Stimulated activated CD8-positive, alpha-beta memory T cell treated with anti-CD3 and anti-CD28 coated beads, Interleukin-4, amount 100 ng/mL, for 4 hours (primary cell): ENCODE measurements around the gene IRF2.

Experiments
- DNase-seq, 2 donors: peaks; one replicate each; pipeline ENCODE4 v3.0.0-alpha.2; 2020; ENCODE audit warnings: low read depth in 2 of 2, low spot score in 1 of 2

IRF2 gene

GRCh38 chr4:184474263-184475095 is at the start of gene IRF2:
IRF2 (minus strand) TSS chr4:184474550; CDS start chr4:184429064, 45,486 bp downstream.
- peak; percentile 88 to 93 for DNase-seq

GRCh38 chr4:184515606-184516005 is 41.3 kb upstream of the IRF2 start:
- no peak for DNase-seq

DNA sequence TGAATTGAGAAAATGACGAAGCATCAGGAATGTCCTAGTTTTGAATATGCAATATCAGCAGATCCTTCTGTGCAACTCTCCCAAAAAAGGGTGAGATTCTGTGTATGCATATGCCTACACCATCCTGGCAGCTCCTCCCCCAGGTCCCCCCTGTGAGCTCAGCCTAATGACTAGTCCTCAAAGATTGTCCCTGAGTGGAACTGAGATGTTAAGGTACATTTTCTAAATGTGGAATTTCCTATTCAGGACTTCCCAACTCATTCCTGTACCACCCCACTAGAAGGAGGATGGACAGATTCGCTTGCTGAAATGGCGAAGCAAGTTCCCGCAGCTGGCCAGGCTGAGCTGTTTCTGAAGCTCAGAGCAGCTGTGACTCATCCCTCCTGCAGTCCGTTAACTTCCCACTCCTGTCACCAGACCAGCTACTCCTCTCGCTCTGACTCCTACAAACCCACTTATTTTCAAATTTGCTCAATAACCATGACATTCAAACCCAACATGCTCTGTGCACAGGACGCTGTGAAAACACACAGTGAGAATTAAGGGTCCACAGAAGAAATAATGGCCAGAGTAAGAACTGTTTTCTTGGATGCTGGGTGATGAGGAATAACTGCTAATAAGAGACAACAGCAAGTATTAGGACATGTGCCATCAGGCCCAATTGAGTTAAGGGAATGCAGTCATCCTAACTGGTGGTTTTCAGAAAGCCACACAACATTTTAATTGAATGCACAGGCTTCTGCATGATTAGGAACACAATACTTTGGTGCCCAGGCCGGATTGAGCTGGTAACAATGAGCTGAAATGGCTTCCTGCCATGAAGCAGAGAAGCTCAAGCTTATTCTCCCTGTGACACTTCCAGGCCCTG is 40.0 kb upstream of the IRF2 start:
- DNase-seq, result no peak

GRCh38 chr4:184513802-184514120 is 39.4 kb upstream of the IRF2 start:
- no peak for DNase-seq

DNA sequence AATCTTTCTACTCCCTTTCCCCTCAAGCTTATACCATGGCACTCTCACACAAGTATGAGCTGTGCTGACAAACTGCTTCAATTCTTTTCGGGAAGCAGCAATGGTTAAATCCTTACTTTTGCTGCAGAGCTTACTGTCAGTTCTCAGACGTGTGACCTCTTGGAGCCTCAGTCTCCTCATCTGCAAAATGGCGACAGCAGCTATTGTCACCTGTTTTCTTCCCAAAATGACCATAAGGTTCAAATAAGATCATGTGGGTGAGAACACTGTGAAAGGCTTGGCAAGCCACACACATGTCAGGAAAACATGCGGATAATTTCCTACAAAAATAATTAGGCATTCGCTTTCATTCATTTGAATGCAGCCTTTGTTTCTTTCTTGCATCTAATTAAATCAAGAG is 36.8 kb upstream of the IRF2 start:
- DNase-seq, result no peak

DNA sequence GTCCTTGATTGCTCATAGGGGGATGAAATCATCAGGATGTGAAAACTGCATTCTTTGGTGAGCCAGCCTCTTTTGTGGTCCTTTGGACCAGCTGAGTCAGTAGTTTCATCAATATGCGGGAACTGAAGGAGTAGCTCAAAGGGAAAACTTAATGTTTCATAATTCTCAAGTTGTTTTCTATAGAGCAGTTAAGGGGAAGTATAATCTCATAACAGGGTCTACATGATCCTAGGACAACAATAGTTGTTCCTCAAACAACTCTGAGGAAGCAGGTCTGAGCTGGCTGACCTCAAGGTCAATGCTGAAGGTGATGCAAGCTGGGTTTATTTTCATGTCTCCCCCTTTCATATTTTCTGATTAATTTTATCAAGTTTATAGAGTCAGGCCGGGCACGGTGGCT is 36.1 kb upstream of the IRF2 start:
- no peak for DNase-seq

DNA sequence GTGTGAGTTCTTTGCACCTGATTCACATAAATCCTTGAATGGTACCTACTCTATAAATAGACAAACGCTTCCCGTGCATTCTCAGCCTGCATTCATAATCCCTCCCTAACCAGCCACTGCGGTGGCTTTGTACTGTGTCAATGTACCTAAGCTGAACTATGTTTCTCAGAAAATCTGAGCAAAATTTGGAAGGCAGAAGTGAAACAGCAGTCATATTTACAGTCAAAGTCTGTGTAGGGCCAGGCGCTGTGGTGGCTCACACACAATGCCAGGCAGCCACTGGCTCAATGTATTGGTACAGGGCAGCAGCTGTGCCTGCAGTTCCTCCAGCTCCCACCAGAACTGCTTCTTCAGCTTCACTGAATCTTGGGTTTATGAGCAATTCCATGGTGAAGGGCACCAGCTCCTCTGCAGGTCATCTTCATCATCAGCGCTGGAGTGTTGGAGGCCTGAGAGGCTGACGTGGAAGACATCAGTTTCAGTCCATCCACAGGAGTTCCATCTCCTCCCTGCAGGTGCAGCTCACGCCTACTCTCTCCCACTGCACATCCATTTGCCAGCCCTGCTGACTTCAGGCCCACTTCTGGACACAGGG is 32.3 kb upstream of the IRF2 start:
- no peak for DNase-seq

GRCh38 chr4:184504385-184504784 is 30.0 kb upstream of the IRF2 start:
- DNase-seq, result no peak

- DNase-seq, result no peak
Measured at GRCh38 chr4:184503869-184504300, 29.5 kb upstream of the IRF2 start.

GRCh38 chr4:184500748-184501589 is 26.6 kb upstream of the IRF2 start:
- DNase-seq, result no peak

- DNase-seq, result no peak
Measured at GRCh38 chr4:184499996-184500395, 25.6 kb upstream of the IRF2 start.

DNA sequence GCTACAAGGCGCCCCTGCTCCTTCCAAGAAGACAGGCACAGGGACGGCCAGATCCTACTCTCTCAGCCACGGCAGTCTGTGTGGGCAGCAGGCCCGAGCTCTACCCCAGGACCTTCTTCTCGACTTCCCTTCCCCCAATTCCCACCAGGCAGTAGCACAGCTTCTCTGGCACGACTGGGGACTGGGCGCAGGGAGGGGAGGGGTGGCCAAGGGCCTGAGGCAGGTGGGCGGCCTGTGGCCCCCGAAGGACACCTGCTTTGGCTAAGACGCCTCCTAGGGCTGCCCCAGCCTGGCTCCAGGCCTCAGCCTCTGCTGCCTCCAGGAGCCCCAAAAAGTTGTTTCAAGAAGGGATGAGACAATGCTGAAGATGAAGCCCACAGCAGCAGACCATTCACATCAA is 24.2 kb upstream of the IRF2 start:
- no peak for DNase-seq

DNA sequence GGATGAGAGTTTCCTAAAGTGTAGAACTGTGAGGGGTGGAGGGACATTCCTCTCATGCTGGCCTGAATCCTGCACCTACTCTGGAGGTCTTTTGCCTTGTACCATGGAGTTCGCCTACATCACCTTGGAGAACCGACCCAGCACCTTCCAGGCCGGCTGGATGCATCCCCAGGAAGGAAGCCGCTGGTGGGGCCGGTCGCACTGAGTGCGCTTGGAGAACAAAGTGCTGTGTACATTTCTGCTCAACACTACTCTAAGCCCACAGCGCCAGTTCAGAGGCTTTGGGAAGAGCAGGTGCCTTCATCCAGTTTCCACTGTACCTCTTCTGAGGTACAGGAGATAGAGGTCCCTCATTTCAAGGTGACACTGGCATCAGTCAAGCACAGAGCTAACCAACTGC is 15.4 kb upstream of the IRF2 start:
- no peak for DNase-seq

- DNase-seq, result no peak
Measured at GRCh38 chr4:184487503-184487902, 13.2 kb upstream of the IRF2 start.

DNA sequence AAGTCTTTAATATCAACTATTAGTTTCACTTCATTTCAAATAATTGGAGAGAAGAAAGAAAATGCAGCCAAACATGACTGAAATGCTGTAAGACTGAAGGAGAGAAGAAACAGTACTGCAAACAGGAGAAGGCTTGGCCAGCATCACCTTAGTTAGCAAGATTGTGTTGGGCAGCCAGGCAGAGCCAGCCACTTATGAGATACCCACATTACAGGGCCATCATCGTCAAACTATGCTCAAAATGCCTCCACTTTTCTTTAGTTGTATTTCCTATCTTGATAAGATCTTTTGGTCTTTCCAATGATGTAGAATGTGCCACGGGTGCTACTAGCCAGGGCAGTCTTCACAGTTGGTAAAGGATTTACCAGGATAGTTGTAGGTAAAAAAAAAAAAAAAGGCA is 10.9 kb upstream of the IRF2 start:
- no peak for DNase-seq

DNA sequence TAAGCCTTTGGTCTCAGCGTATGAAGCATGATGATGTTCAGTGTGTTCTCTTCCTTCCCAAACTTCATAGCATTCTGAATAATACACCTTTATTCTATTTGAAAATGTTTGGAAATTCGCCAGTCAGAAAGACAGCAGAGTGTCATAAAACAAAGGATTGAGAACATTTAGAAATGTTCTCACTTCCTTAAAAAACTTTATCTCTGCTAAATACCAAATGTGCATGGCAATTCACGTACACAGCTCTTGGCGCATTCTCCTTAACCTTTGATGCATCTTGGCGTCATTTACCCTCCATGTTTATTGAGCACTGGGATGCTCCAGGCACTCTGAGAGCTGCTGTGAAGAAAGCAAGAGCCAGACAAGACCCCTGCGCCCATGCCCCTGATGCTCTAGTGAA is 7.2 kb upstream of the IRF2 start:
- no peak for DNase-seq

GRCh38 chr4:184479516-184479950 is 5.2 kb upstream of the IRF2 start:
- no peak for DNase-seq

GRCh38 chr4:184477201-184477999 is 3.0 kb upstream of the IRF2 start:
- DNase-seq, result no peak

- DNase-seq, result no peak
Measured at GRCh38 chr4:184476695-184477094, 2.3 kb upstream of the IRF2 start.

DNA sequence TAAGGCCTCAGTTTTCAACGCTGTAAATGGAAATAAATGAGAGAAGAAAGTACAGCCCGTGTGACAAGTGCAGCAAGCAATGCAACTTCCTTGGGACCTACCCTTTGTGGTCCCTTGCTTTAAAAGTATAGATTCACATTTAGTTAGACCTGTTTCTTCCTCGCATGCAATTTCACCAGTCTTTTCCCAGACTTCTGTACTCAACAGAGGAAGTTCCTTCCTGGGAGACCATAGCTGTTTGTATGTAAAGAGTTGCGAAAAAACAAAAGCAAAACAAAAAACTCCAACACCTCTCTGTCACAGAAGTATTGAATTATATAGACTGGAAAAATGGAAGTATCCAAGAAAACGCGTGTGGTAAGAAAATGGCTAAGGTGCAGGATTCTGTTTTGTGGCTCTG is 1.1 kb upstream of the IRF2 start:
- no peak for DNase-seq
